Activated naive CD8-positive, alpha-beta T cell treated with anti-CD3 and anti-CD28 coated beads, Interleukin-2, amount 50 U/mL, for 24 hours (primary cell): ENCODE results near the gene RANBP17.

Experiments used
- ATAC-seq: fragments of 150-1000 bp; cut with Tn5 transposase; one replicate; pipeline ENCODE4 v1.10.0; 2021
- DNase-seq: peaks from one replicate; pipeline ENCODE4 v3.0.0; 2021
- H3K27ac Mint-ChIP-seq: one replicate; pipeline ENCODE4 v1.8.0; 2021; ENCODE audit warnings: mild to moderate bottlenecking, mixed read lengths
- H3K27me3 Mint-ChIP-seq: one replicate; pipeline ENCODE4 v1.8.0; 2021; ENCODE audit warnings: mixed read lengths
- H3K36me3 Mint-ChIP-seq: one replicate; pipeline ENCODE4 v1.8.0; 2021; ENCODE audit warnings: low read depth, mixed read lengths
- H3K4me1 Mint-ChIP-seq: one replicate; pipeline ENCODE4 v1.8.0; 2021; ENCODE audit warnings: mixed read lengths
- H3K4me3 Mint-ChIP-seq: one replicate; pipeline ENCODE4 v1.8.0; 2021; ENCODE audit warnings: mild to moderate bottlenecking, moderate library complexity, mixed read lengths
- H3K9me3 Mint-ChIP-seq: one replicate; pipeline ENCODE4 v1.8.0; 2021; ENCODE audit warnings: mixed read lengths

The RANBP17 gene

DNA sequence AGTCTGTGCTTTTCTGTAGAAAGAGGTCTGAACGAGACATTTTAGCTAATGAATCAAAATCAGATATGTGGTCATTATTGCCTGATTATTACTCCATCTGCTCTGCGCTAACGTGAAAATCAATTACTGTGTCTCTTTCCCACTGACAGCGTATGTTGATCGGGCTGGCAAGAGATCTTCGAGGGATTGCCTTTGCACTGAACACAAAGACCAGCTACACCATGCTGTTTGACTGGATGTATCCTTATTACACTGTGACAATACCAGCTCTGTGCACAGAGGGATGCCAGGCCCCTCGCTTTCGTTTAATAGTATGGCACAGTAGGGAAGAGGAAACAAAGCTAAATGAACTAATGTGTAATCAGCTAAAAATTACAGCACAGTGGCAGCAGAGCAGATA is 343.6 kb downstream of the RANBP17 start:
- Mint-ChIP-seq H3K36me3 (no peaks in the 10 kb centered on the region), H3K4me3 (no peak overlapping the region), H3K9me3 (no peaks in the 10 kb centered on the region), H3K4me1 (no peaks in the 10 kb centered on the region), H3K27ac (no peak overlapping the region), H3K27me3 (peaks cover 1% of the 10 kb centered on the region)
- DNase-seq = no peak
- no peak for ATAC-seq

DNA sequence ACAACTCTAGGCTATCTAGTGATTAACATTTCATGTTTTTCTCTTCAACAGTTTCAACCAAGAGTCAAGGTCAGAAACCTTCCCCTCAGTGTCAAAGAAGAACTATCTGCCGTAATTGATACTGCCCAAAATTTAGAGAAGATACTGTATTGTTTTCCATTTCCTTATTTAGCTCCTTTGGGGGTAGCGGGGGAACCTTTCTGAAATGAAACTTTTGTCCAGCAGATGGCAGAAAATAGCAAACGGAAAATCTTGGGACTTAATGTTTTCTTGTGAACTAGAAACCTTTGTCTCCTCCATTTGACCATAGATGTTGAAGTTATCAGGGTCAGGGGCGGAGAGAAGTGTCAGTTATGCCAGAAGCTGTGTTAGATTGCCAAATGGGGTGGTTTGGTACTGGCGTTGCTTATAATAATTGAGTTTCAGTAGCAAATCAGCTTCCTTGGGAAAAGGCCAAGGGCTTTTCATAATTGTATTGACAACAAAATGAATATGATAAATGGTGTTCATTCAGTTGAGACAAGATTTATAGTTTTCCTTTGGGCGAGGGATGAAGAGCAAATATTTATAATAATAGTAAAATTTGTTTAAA is 345.5 kb downstream of the RANBP17 start:
- Mint-ChIP-seq H3K4me1 (no peaks in the 10 kb centered on the region), H3K9me3 (no peaks in the 10 kb centered on the region), H3K36me3 (no peaks in the 10 kb centered on the region), H3K27me3 (no peaks in the 10 kb centered on the region), H3K4me3 (no peak overlapping the region), H3K27ac (no peak overlapping the region)
- peak; percentile 8 for DNase-seq
- ATAC-seq = no peak

- ATAC-seq (no peak), DNase-seq (no peak)
- H3K4me1 Mint-ChIP-seq = no peaks in the 10 kb centered on the region
- no peak overlapping the region for H3K4me3 Mint-ChIP-seq
- H3K27me3 Mint-ChIP-seq = peaks cover 6% of the 10 kb centered on the region
- no peaks in the 10 kb centered on the region for H3K36me3 Mint-ChIP-seq
- H3K27ac Mint-ChIP-seq = no peak overlapping the region
- H3K9me3 Mint-ChIP-seq = no peaks in the 10 kb centered on the region
Observed at GRCh38 chr5:171221916-171222315, 360.1 kb downstream of the RANBP17 start.

- Mint-ChIP-seq H3K36me3 (no peaks in the 10 kb centered on the region), H3K4me3 (no peak overlapping the region), H3K4me1 (no peaks in the 10 kb centered on the region), H3K27ac (no peak overlapping the region), H3K27me3 (peaks cover 6% of the 10 kb centered on the region), H3K9me3 (no peaks in the 10 kb centered on the region)
- no peak for ATAC-seq
- DNase-seq = no peak
Observed at GRCh38 chr5:171223927-171224326, 362.1 kb downstream of the RANBP17 start.

GRCh38 chr5:171226096-171226754 is 364.4 kb downstream of the RANBP17 start:
- ATAC-seq (no peak), DNase-seq (no peak)
- Mint-ChIP-seq H3K36me3 (no peaks in the 10 kb centered on the region), H3K4me3 (no peak overlapping the region), H3K4me1 (no peaks in the 10 kb centered on the region), H3K27ac (no peak overlapping the region), H3K9me3 (no peaks in the 10 kb centered on the region), H3K27me3 (peaks cover 1% of the 10 kb centered on the region)

DNA sequence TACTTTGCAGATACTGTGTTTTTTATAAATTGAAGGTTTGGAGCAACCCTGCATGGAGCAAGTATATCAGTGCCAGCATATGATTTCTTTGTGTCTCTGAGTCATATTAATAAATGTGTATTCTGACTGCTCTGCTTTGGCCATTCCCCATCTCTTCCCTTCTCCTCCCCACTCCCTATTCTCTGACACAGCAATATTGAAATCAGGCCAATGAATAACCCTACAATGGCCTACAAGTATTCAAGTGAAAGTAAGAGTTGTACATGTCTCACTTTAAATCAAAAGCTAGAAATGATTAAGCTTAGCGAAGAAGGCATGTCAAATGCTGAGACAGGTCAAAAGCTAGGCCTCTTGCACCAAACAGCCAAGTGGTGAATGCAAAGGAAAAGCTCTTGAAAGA is 365.0 kb downstream of the RANBP17 start:
- H3K27me3 Mint-ChIP-seq = no peaks in the 10 kb centered on the region
- no peaks in the 10 kb centered on the region for H3K9me3 Mint-ChIP-seq
- no peaks in the 10 kb centered on the region for H3K36me3 Mint-ChIP-seq
- H3K4me1 Mint-ChIP-seq = no peaks in the 10 kb centered on the region
- no peak overlapping the region for H3K4me3 Mint-ChIP-seq
- ATAC-seq (no peak), DNase-seq (no peak)
- H3K27ac Mint-ChIP-seq = no peak overlapping the region

DNA sequence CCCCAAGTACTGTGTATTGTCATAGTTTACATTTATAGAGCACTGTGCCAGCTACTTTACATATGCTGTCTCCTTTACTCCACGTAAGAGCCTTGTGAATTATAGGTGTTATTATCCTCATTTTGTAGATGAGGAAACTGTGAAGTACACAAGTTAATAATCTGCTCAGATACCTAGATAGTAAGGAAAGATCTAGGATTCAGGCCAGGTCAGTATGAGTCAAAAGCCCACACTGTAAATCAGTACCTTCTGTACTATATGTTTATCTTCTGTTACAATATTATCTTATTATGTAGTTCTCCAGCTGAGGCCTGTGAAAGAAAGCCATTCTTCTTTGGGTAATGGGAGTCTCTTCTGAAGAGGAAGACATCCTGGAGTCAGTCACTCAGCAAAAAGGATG is 374.8 kb downstream of the RANBP17 start:
- Mint-ChIP-seq H3K36me3 (no peaks in the 10 kb centered on the region), H3K27ac (no peak overlapping the region), H3K27me3 (no peaks in the 10 kb centered on the region), H3K4me1 (no peaks in the 10 kb centered on the region), H3K4me3 (no peak overlapping the region), H3K9me3 (no peaks in the 10 kb centered on the region)
- DNase-seq (no peak), ATAC-seq (no peak)

GRCh38 chr5:171242521-171242920 is 380.7 kb downstream of the RANBP17 start:
- ATAC-seq = no peak
- Mint-ChIP-seq H3K27ac (no peak overlapping the region), H3K9me3 (peaks cover 5% of the 10 kb centered on the region), H3K36me3 (no peaks in the 10 kb centered on the region), H3K4me1 (no peaks in the 10 kb centered on the region), H3K27me3 (no peaks in the 10 kb centered on the region), H3K4me3 (no peak overlapping the region)
- DNase-seq = no peak

GRCh38 chr5:171246231-171246630 is 384.4 kb downstream of the RANBP17 start:
- Mint-ChIP-seq H3K4me3 (no peak overlapping the region), H3K36me3 (no peaks in the 10 kb centered on the region), H3K27ac (no peak overlapping the region), H3K4me1 (no peaks in the 10 kb centered on the region), H3K27me3 (no peaks in the 10 kb centered on the region), H3K9me3 (peaks cover 29% of the 10 kb centered on the region)
- no peak for DNase-seq
- no peak for ATAC-seq

GRCh38 chr5:171249460-171249859 is 387.6 kb downstream of the RANBP17 start:
- DNase-seq (no peak), ATAC-seq (no peak)
- peaks cover 29% of the 10 kb centered on the region for H3K9me3 Mint-ChIP-seq
- H3K4me1 Mint-ChIP-seq = no peaks in the 10 kb centered on the region
- H3K36me3 Mint-ChIP-seq = no peaks in the 10 kb centered on the region
- H3K27ac Mint-ChIP-seq = no peak overlapping the region
- no peaks in the 10 kb centered on the region for H3K27me3 Mint-ChIP-seq
- H3K4me3 Mint-ChIP-seq = no peak overlapping the region

- H3K36me3 Mint-ChIP-seq = no peaks in the 10 kb centered on the region
- no peaks in the 10 kb centered on the region for H3K27me3 Mint-ChIP-seq
- H3K27ac Mint-ChIP-seq = no peak overlapping the region
- no peak overlapping the region for H3K4me3 Mint-ChIP-seq
- no peak for ATAC-seq
- no peaks in the 10 kb centered on the region for H3K4me1 Mint-ChIP-seq
- no peak for DNase-seq
- peaks cover 29% of the 10 kb centered on the region for H3K9me3 Mint-ChIP-seq
Observed at GRCh38 chr5:171250738-171251137, 388.9 kb downstream of the RANBP17 start.

DNA sequence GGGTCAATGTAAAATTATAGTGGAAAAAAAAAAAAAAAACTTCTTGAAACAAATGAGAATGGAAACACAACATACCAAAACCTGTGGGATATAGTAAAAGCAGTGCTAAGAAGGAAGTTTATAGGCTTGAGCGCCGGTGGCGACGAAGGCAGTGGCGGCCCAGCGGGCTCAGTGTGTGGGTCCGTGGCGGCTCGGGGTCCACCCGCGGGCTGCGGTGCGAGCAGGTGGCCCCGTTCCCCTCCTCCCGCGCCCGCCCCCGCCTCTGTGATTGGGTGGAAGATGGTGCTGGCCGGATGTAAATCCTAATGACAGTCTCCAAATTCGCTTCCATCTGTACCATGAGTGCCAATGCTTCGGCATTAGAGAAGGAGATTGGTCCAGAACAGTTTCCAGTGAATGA is 389.7 kb downstream of the RANBP17 start:
- ATAC-seq (no peak), DNase-seq (no peak)
- no peak overlapping the region for H3K27ac Mint-ChIP-seq
- no peaks in the 10 kb centered on the region for H3K4me1 Mint-ChIP-seq
- no peaks in the 10 kb centered on the region for H3K36me3 Mint-ChIP-seq
- peaks cover 29% of the 10 kb centered on the region for H3K9me3 Mint-ChIP-seq
- H3K27me3 Mint-ChIP-seq = no peaks in the 10 kb centered on the region
- H3K4me3 Mint-ChIP-seq = no peak overlapping the region

DNA sequence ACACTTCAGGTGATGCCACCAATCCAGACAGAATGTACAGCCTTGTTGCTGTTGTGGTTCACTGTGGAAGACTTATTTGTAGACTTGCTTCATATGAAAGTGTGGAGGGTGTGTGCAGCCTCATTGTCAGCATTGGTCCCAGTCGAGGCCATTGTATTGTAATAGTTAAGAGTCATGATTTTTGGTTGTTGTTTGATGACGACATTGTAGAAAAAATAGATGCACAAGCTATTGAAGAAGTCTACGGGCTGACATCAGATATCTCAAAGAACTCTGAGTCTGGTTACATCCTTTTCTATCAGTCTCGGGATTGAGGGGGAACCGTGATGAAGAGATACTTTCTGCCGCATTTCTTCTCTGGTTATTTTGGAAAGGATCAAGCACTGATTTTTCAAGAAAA is 390.9 kb downstream of the RANBP17 start:
- DNase-seq (no peak), ATAC-seq (no peak)
- H3K36me3 Mint-ChIP-seq = no peaks in the 10 kb centered on the region
- no peaks in the 10 kb centered on the region for H3K4me1 Mint-ChIP-seq
- no peaks in the 10 kb centered on the region for H3K27me3 Mint-ChIP-seq
- H3K27ac Mint-ChIP-seq = no peak overlapping the region
- peaks cover 23% of the 10 kb centered on the region for H3K9me3 Mint-ChIP-seq
- H3K4me3 Mint-ChIP-seq = no peak overlapping the region

DNA sequence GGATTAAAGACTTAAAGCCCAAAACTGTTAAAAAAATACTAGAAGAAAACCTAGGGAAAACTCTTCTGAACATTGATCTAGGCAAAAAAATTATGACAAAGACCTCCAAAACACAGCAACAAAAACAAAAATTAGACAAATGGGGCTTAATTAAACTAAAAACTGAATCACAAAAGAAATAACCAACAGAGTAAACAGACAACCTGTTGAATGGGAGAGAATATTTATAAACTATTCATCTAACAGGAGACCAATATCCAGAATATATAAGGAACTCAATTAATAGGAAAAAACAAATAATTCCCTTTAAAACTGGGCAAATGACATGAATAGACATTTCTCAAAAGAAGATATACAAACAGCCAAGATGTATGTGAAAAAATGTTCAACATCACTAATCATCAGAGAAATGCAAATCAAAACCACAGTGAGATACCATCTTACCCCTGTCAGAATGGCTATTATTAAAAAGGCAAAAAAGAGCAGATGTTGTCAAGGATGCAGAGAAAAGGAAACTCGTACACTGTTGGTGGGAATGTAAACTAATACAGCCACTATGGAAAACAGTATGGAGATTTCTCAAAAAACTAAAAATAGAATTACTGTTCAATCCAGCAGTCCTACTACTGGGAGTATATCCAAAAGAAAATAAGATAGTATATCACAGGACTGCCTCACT is 397.1 kb downstream of the RANBP17 start:
- Mint-ChIP-seq H3K4me1 (no peaks in the 10 kb centered on the region), H3K36me3 (no peaks in the 10 kb centered on the region), H3K27ac (no peak overlapping the region), H3K4me3 (no peak overlapping the region), H3K27me3 (no peaks in the 10 kb centered on the region), H3K9me3 (no peaks in the 10 kb centered on the region)
- no peak for DNase-seq
- no peak for ATAC-seq

DNA sequence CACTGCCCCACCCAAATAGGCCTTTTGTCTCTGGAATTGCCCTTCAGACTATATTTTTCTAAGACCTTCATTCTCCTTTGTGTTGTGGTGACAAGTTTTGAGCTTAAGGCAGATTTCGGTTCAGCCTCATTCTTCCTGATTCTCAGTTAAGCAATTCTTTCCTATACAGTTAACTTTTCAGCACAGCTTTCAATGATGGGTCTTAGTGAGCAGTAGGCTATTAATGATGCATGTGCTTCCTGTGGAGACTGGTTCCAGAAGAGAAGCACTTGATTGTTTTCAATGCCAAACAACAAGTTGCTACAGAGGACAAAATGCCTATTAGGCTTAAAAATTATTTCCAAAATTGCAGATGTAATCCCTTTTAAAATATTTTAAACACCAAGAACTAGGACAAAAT is 399.5 kb downstream of the RANBP17 start:
- H3K27ac Mint-ChIP-seq = no peak overlapping the region
- H3K4me3 Mint-ChIP-seq = no peak overlapping the region
- no peaks in the 10 kb centered on the region for H3K36me3 Mint-ChIP-seq
- H3K9me3 Mint-ChIP-seq = no peaks in the 10 kb centered on the region
- DNase-seq (no peak), ATAC-seq (no peak)
- H3K27me3 Mint-ChIP-seq = no peaks in the 10 kb centered on the region
- H3K4me1 Mint-ChIP-seq = peaks cover 10% of the 10 kb centered on the region
